ENCODE data around the gene TXNRD2. TPM values are rescaled to one million over a fixed set of nuclear protein-coding genes. Genes with fewer than 3 reads are reported as not detected.

The TXNRD2 gene
- total RNA-seq, 1 experiment from 2014 or later = 22.9 TPM

GRCh38 chr22:19886605-19887255, 54.9 kb downstream of the TXNRD2 start:
- Histone ChIP-seq H2AFZ (ENCODE audit: low read length) (no peak overlapping the region), H3K56ac (ENCODE audit: insufficient read length, low read depth, low read length) (no peak overlapping the region), H2BK15ac (ENCODE audit: low read depth, low read length) (no peak overlapping the region), H3K79me1 (ENCODE audit: insufficient read depth, low read depth, low read length, poor library complexity, severe bottlenecking) (no peaks in the 10 kb centered on the region), H3T11ph (ENCODE audit: low read length) (no peak overlapping the region), H3K9me3 (ENCODE audit: control insufficient read depth, low read depth, low read length) (no peaks in the 10 kb centered on the region), H3K9ac (ENCODE audit: extremely low read depth, insufficient read length, low read length) (no peak overlapping the region), H4K20me1 (ENCODE audit: control insufficient read depth, insufficient read depth, insufficient read length) (no peaks in the 10 kb centered on the region), H3K79me2 (ENCODE audit: insufficient read depth, low read length) (no peaks in the 10 kb centered on the region), H2BK20ac (ENCODE audit: low read depth, low read length, poor library complexity, severe bottlenecking) (no peak overlapping the region), H4K5ac (ENCODE audit: insufficient read length, low read depth, low read length) (no peak overlapping the region), H3K4me2 (ENCODE audit: insufficient read depth, insufficient read length, low read length) (no peak overlapping the region), H3K18ac (ENCODE audit: insufficient read length, low read depth, low read length) (no peak overlapping the region), H2BK12ac (ENCODE audit: insufficient read length, low read depth, low read length) (no peak overlapping the region), H4K8ac (replicated peaks; ENCODE audit: insufficient read length, low read depth, low read length) (no peak overlapping the region), H3K4ac (ENCODE audit: low read depth, low read length) (no peak overlapping the region), H4K91ac (ENCODE audit: insufficient read length, low read depth, low read length) (no peak overlapping the region), H3K27me3 (ENCODE audit: insufficient read depth, low read length) (no peaks in the 10 kb centered on the region; the same call in 1 of the 2 replicates), H3K14ac (ENCODE audit: insufficient read depth, low read length) (no peak overlapping the region), H3K4me1 (ENCODE audit: insufficient read depth, low read length) (peaks cover 5% of the 10 kb centered on the region; the same call in 1 of the 2 replicates), H2BK120ac (ENCODE audit: low read depth, low read length, poor library complexity, severe bottlenecking) (no peak overlapping the region), H3K23me2 (ENCODE audit: insufficient read length, low read depth, low read length, poor library complexity, severe bottlenecking) (no peaks in the 10 kb centered on the region), H3K27ac (ENCODE audit: insufficient read length, low read depth, low read length) (no peak overlapping the region), H2AK5ac (ENCODE audit: insufficient read length, low read length) (no peak overlapping the region), H3K23ac (ENCODE audit: insufficient read length, low read depth, low read length) (no peak overlapping the region), H2BK5ac (ENCODE audit: insufficient read length, low read length) (no peak overlapping the region)
- Mint-ChIP-seq H3K27me3 (ENCODE audit: low read depth) (no peaks in the 10 kb centered on the region; the same call in 1 of the 2 replicates), H3K36me3 (ENCODE audit: insufficient read depth in 1 of 3, low read depth in 3 of 3) (no peaks in the 10 kb centered on the region), H3K4me3 (no peak overlapping the region), H3K27ac (no peak overlapping the region; a peak in 2 of 7 replicates), H3K9me3 (no peaks in the 10 kb centered on the region), H3K4me1 (peaks cover 19 to 22% of the 10 kb centered on the region in 2 experiments)
- no peak for DNase-seq
- no peak for TF ChIP-seq CTCF (conservative IDR thresholded peaks at IDR 0.05)
- WGBS (ENCODE audit: extremely low coverage, insufficient read length, low lambda C conversion rate) = no CpG with 5 or more reads among the region's 12 CpGs
